ENCODE data around the gene RAPGEF5. TPM values are rescaled to one million over a fixed set of nuclear protein-coding genes. Genes with fewer than 3 reads are reported as not detected.
A peak's percentile ranks its signal among the peaks of the same experiment; 100 is the strongest.

The RAPGEF5 gene
- total RNA-seq, 2 experiments from 2014 or later: 0.42 to 0.63 TPM

DNA sequence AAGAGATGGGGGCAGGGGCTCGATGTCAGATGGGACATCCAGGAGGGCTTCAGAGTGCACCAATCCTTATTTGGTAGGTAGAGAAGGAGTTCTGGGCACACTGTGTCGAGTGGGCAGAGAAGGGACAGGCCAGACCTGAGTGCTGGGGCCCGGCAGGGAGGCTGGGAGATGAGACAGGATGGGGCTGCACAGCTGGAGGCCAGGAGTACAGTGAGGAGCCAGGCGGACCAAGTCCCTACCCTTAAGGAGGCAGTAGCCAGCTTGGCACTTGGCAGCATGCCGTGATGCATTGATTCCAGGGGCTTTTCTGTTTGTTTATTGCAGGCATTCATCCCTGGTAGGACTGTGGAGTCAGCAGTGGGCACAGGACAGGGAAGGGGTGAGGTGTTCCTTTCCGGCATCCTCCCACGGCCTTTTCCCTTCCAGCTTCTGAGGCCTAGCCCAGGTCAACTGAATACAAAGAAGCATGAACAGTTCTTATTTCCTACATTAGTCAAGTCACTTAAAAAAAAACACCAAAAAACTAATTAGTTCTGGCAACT is 242.4 kb downstream of the RAPGEF5 start:
- Mint-ChIP-seq H3K36me3 (ENCODE audit: low read depth) (no peaks in the 10 kb centered on the region), H3K4me3 (no peak overlapping the region), H3K27me3 (ENCODE audit: low read depth) (peaks cover 2% of the 10 kb centered on the region), H3K4me1 (ENCODE audit: low read depth) (peaks cover 8% of the 10 kb centered on the region), H3K9me3 (ENCODE audit: insufficient read depth) (no peaks in the 10 kb centered on the region), H3K27ac (no peak overlapping the region)
- ATAC-seq: no peak
- ChIA-PET POLR2A (no interaction called here), CTCF (no interaction called here)
- DNase-seq: no peak

DNA sequence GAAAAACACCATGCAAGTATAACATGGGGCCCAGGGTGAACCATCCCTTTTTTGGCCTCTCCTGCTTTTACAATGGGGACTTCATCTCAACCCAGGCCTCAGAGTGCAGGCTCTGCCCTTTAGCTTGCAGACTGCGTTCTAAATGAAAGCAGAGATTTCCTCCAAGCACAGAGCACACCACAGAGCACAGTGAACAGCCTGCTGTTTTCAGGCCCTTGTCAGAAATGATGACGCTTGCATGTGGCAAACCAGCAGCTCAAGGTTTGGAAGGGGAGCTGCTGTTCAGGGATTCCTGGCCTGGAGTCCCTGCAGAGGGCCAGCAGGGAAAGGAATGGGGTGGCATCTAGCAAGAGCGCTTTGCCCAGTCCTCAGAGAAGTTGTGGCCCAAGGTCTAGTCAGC is 243.9 kb downstream of the RAPGEF5 start:
- peaks cover 8% of the 10 kb centered on the region for H3K4me1 Mint-ChIP-seq (ENCODE audit: low read depth)
- no peak for ATAC-seq

DNA sequence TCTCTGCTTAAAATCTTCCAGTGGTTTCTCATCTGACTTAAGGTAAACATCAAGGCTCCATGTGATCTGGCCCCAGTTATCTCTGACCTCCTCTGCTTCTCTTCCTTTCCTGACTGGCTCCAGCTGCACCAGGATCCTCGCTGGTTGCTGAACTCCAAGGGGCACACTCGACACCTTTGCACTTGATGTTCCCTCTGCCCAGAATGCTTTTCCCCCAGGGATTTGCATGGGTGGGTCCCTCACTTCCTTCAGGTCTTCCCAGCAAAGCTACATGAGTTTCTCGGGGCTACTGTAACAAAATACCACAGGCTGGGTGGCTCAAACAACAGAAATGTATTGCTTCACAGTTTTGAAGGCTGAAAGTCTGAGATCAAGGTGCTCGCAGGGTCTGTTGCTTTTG is 245.3 kb downstream of the RAPGEF5 start:
- ChIA-PET POLR2A (no interaction called here), CTCF (interaction anchor here (0.6 to 2.4 kb wide), 7 partner anchors 10 to 375 kb away, joined by 3 to 11 read pairs (median 3); no protein-coding TSS in a partner anchor)
- Mint-ChIP-seq H3K27me3 (ENCODE audit: low read depth) (peaks cover 2% of the 10 kb centered on the region), H3K27ac (no peak overlapping the region), H3K36me3 (ENCODE audit: low read depth) (no peaks in the 10 kb centered on the region), H3K4me3 (no peak overlapping the region), H3K4me1 (ENCODE audit: low read depth) (peaks cover 3% of the 10 kb centered on the region), H3K9me3 (ENCODE audit: insufficient read depth) (no peaks in the 10 kb centered on the region)
- DNase-seq (no peak), ATAC-seq (no peak)

More for the DNA sequence above, 243.9 kb downstream of the RAPGEF5 start:
- Mint-ChIP-seq H3K36me3 (ENCODE audit: low read depth) (no peaks in the 10 kb centered on the region), H3K27ac (no peak overlapping the region), H3K4me3 (no peak overlapping the region), H3K9me3 (ENCODE audit: insufficient read depth) (no peaks in the 10 kb centered on the region), H3K27me3 (ENCODE audit: low read depth) (peaks cover 2% of the 10 kb centered on the region)
- ChIA-PET POLR2A (no interaction called here), CTCF (interaction anchor here (1.0 kb wide), 1 partner anchor 180 kb away, joined by 3 read pairs; no protein-coding TSS in a partner anchor)
- DNase-seq: no peak

DNA sequence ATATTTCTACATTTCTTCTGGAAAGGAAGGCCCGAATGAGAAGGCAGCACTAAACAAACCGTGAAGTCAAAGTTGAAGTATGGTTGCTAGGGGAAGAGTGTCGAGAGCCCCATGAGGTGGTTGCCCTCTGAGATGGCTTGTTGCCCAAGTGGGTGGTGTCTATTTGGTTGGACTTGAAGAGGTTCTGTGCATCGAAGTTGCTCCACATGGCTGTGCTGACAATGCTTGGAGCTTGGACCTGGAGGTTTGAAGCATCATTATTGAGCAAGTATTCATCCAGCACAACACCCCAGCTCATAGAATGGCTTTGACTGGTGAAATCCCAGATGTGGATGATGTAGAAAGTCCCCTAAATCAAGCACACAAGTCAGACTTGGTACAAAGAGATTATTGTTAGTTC is 246.1 kb downstream of the RAPGEF5 start:
- CTCF ChIA-PET: interaction anchor here (0.6 to 3.7 kb wide), 18 partner anchors 11 to 389 kb away, joined by 3 to 28 read pairs (median 3); partner anchors contain the start of gene STEAP1B
- ATAC-seq (no peak), DNase-seq (no peak)
- no peak overlapping the region for H3K4me3 Mint-ChIP-seq
- no peaks in the 10 kb centered on the region for H3K36me3 Mint-ChIP-seq (ENCODE audit: low read depth)
- H3K27me3 Mint-ChIP-seq (ENCODE audit: low read depth): peaks cover 2% of the 10 kb centered on the region
- H3K4me1 Mint-ChIP-seq (ENCODE audit: low read depth): no peaks in the 10 kb centered on the region
- no peak overlapping the region for H3K27ac Mint-ChIP-seq
- H3K9me3 Mint-ChIP-seq (ENCODE audit: insufficient read depth): no peaks in the 10 kb centered on the region
- POLR2A ChIA-PET: no interaction called here

DNA sequence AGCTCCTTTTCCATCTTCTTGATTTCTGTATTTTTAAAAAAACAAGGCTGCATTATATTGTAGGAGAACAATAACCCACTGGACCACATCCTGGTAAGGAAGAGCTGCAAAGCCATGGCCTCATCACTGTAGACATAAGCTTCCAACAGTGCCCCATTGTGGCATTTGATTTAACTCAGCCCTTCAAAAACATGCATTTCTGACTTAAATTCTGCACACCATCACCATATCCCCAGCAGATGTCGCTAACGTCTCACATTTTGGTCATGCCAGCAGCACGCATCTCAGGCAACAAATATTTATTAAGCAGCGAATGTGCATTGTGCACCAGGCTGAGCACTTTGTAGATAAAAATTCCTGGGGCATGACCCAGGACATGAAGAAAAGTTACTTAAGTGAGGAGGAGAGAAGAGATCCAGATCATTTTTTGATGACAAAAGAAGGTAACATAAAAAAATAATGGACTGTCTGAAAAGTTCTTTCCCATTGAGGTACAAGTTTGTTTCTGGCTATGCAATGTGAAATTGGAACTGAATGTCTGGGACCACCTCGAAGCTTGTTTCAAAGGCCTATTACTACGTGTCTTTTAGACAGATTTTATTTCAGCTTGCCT is 246.6 kb downstream of the RAPGEF5 start:
- Mint-ChIP-seq H3K27ac (no peak overlapping the region), H3K27me3 (ENCODE audit: low read depth) (peaks cover 2% of the 10 kb centered on the region), H3K4me1 (ENCODE audit: low read depth) (no peaks in the 10 kb centered on the region), H3K9me3 (ENCODE audit: insufficient read depth) (no peaks in the 10 kb centered on the region), H3K36me3 (ENCODE audit: low read depth) (no peaks in the 10 kb centered on the region), H3K4me3 (no peak overlapping the region)
- DNase-seq: peak; percentile 80
- CTCF ChIA-PET: interaction anchor here (0.6 to 3.7 kb wide), 41 partner anchors 10 to 390 kb away, joined by 3 to 28 read pairs (median 3); partner anchors contain the start of gene STEAP1B
- ATAC-seq: peak; percentile 76
- POLR2A ChIA-PET: interaction anchor here (0.5 to 0.9 kb wide), 2 partner anchors 246 to 562 kb away, joined by 3 read pairs; no protein-coding TSS in a partner anchor

DNA sequence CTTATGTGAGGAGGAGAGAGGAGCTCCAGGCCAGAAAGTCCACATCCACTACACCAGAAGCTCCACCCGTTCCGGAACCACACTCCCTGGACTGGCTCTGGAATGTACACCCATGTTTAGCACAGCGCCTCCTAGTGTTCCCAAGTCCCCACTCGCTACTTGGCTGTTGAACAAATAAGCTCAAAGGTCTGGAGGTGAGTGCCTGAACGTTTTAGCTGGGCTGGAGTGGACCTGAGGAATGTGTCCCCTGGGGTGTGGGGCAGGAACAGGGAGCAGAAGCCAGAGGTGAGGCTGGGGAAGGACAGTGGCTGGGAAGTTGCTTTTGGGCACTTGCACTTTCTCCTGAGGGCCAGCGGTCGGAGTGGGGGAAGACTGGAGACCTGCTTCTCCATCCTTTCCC is 247.2 kb downstream of the RAPGEF5 start:
- Mint-ChIP-seq H3K36me3 (ENCODE audit: low read depth) (no peaks in the 10 kb centered on the region), H3K9me3 (ENCODE audit: insufficient read depth) (no peaks in the 10 kb centered on the region), H3K4me1 (ENCODE audit: low read depth) (no peaks in the 10 kb centered on the region), H3K27me3 (ENCODE audit: low read depth) (peaks cover 2% of the 10 kb centered on the region), H3K27ac (no peak overlapping the region), H3K4me3 (no peak overlapping the region)
- ATAC-seq (no peak), DNase-seq (peak; percentile 37)
- CTCF ChIA-PET: interaction anchor here (0.6 to 3.7 kb wide), 35 partner anchors 9 to 391 kb away, joined by 3 to 28 read pairs (median 4); partner anchors contain the start of gene STEAP1B
- POLR2A ChIA-PET: interaction anchor here (0.9 kb wide), 1 partner anchor 246 kb away, joined by 3 read pairs; no protein-coding TSS in a partner anchor

DNA sequence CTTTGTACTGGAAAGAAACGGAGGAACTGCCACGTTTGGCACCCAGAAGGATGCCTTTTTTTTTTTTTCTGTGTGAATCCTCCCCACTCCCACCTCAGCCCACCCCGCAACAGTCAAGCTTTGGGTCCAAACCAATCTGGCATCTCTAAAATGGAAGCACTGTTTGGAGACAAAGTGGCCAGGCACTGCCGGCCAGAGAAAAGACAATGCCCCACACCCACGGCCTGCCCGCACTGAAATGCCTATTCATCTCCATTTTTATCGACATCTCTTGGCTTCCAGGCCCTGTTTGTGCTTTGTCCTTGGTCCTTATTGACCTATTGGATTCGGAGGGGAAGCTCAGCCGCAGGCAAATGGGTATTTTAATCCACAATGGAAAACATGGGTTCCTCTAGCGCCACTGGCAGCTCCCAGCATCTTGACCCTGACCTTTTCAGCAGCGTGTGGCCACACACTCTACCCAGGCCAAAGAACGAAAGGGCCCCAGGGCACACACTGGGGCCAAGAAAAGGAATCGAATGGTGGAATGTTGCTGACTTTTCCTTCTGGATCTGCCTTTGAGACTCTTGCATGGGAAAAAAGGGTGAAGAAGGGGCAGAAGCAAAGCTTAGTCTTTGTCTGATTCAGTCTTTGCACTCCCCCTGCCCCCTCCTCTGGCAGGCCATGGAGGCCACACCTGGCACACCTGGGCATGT is 248.7 kb downstream of the RAPGEF5 start:
- Mint-ChIP-seq H3K27ac (no peak overlapping the region), H3K27me3 (ENCODE audit: low read depth) (peaks cover 2% of the 10 kb centered on the region), H3K4me1 (ENCODE audit: low read depth) (peaks cover 3% of the 10 kb centered on the region), H3K36me3 (ENCODE audit: low read depth) (no peaks in the 10 kb centered on the region), H3K4me3 (no peak overlapping the region), H3K9me3 (ENCODE audit: insufficient read depth) (no peaks in the 10 kb centered on the region)
- POLR2A ChIA-PET: no interaction called here
- CTCF ChIA-PET: interaction anchor here (3.7 kb wide), 1 partner anchor 382 kb away, joined by 28 read pairs; no protein-coding TSS in a partner anchor
- DNase-seq: no peak
- no peak for ATAC-seq

DNA sequence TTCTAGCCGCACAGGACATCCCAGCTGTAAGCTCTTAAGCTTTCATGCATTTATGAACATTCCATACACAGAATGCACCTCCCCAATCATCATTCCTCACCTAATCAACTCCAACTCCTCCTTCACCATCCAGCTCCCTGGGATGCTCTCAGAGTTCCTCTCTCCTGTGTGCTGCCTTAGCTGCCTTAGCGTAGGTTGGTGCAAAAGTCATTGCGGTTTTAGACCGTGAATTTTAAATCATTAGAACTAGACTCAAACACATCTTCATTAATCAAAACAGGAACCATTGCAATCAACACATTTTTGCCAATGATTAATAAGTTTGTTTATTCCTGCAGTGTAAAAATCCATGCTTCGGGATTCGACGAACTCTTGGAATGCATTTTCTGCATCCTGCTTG is 251.4 kb downstream of the RAPGEF5 start:
- POLR2A ChIA-PET: interaction anchor here (0.6 kb wide), 1 partner anchor 199 kb away, joined by 3 read pairs; no protein-coding TSS in a partner anchor
- H3K36me3 Mint-ChIP-seq (ENCODE audit: low read depth): no peaks in the 10 kb centered on the region
- H3K27ac Mint-ChIP-seq: no peak overlapping the region
- H3K9me3 Mint-ChIP-seq (ENCODE audit: insufficient read depth): no peaks in the 10 kb centered on the region
- CTCF ChIA-PET: no interaction called here
- no peak overlapping the region for H3K4me3 Mint-ChIP-seq
- H3K27me3 Mint-ChIP-seq (ENCODE audit: low read depth): peaks cover 6% of the 10 kb centered on the region
- ATAC-seq: no peak
- DNase-seq: no peak
- H3K4me1 Mint-ChIP-seq (ENCODE audit: low read depth): peaks cover 3% of the 10 kb centered on the region

DNA sequence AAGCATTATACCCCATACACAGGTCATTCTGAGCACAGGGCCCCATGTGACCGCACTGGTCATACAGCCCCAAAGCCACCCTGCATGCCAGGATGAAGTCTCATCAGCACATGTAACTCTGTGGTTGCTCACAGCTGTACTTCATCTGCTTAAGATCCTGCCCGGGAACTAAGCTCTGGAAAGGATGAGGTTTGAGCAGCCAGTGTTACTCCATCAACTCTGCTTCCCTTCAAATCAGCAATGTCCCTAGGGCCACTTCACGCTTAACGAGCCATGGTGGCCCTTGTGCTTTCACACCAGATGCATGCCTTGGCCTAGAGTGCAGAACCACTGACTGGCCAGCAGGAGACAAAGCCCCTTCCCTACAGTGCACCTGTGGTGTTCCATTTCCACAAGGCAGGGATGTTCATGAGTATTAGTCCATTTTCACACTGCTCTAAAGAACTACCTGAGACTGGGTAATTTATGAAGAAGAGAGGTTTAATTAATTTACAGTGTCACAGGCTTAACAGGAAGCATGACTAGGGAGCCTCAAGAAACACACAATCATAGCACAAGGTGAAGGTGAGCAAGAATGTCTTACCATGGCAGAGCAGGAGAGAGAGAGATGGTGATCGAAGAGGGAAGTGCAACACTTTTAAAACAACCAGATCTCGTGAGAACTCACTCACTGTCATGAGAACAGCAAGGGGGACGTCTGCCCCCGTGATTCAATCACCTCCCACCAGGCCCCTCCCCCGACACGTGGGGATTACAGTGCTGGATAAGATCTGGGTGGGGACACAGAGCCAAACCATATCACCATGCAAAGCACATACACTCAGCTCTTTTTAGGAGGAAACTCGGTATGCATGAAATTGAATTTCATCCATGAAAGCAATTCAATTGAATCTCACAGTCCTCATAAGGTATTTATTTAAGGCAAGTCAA is 262.3 kb downstream of the RAPGEF5 start:
- Mint-ChIP-seq H3K4me1 (ENCODE audit: low read depth) (no peaks in the 10 kb centered on the region), H3K27ac (no peak overlapping the region), H3K4me3 (no peak overlapping the region), H3K27me3 (ENCODE audit: low read depth) (peaks cover 5% of the 10 kb centered on the region), H3K36me3 (ENCODE audit: low read depth) (no peaks in the 10 kb centered on the region), H3K9me3 (ENCODE audit: insufficient read depth) (no peaks in the 10 kb centered on the region)
- no peak for ATAC-seq
- CTCF ChIA-PET: interaction anchor here (0.8 to 1.5 kb wide), 2 partner anchors 9 to 18 kb away, joined by 3 read pairs; no protein-coding TSS in a partner anchor
- POLR2A ChIA-PET: no interaction called here
- DNase-seq: no peak

DNA sequence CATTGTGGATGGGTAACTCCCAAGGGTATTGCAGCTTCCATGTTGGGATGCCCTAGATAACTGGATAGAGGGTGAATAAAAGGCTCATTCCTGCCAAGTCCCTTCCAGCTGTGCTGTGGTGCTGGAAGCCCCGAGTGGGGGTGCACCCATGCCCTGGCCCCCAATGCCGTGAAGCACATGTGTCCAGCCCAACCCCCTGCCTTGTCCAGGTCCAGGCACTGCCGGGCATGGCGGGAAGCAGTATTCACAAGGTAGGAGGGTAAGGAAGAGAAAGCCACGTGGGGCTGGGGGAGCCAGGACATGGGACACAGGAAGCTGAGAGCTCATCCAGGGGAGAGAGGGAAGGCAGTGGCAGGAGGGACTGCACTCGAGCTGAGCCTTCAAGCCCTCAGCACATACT is 263.0 kb downstream of the RAPGEF5 start:
- H3K9me3 Mint-ChIP-seq (ENCODE audit: insufficient read depth): no peaks in the 10 kb centered on the region
- ATAC-seq: no peak
- no peak overlapping the region for H3K27ac Mint-ChIP-seq
- POLR2A ChIA-PET: no interaction called here
- no peaks in the 10 kb centered on the region for H3K4me1 Mint-ChIP-seq (ENCODE audit: low read depth)
- CTCF ChIA-PET: interaction anchor here (2.5 kb wide), 1 partner anchor 11 kb away, joined by 33 read pairs; no protein-coding TSS in a partner anchor
- no peak overlapping the region for H3K4me3 Mint-ChIP-seq
- DNase-seq: no peak
- H3K36me3 Mint-ChIP-seq (ENCODE audit: low read depth): no peaks in the 10 kb centered on the region
- peaks cover 5% of the 10 kb centered on the region for H3K27me3 Mint-ChIP-seq (ENCODE audit: low read depth)

DNA sequence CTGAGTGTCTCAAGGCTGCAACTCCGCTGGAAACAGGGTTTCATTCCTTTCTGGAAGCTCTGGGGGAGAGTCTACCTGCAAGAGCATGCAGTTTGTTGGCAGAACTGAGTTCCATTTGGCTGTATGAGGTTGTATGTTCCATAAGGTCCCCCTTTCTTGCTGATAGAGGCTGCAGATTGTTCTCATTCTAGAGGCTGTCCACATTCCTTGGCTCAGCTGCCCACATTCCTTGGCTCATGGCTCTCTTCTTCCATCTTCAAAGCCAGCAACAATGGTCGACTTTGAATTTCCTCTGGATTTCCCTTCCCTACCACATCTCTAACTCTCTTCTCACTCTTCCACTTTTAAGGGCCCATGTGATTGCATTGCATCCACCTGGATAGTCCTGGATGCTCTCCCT is 264.0 kb downstream of the RAPGEF5 start:
- no peaks in the 10 kb centered on the region for H3K4me1 Mint-ChIP-seq (ENCODE audit: low read depth)
- no peak for DNase-seq
- CTCF ChIA-PET: interaction anchor here (0.9 to 2.5 kb wide), 2 partner anchors 10 to 17 kb away, joined by 3 to 33 read pairs; no protein-coding TSS in a partner anchor

More for the DNA sequence above, 264.0 kb downstream of the RAPGEF5 start:
- no peak for ATAC-seq
- POLR2A ChIA-PET: no interaction called here
- Mint-ChIP-seq H3K9me3 (ENCODE audit: insufficient read depth) (no peaks in the 10 kb centered on the region), H3K27ac (no peak overlapping the region), H3K27me3 (ENCODE audit: low read depth) (peaks cover 5% of the 10 kb centered on the region), H3K36me3 (ENCODE audit: low read depth) (no peaks in the 10 kb centered on the region), H3K4me3 (no peak overlapping the region)
